ENCODE measurements around the gene CRYBG2.

Gene CRYBG2

GRCh38 chr1:26368006-26368405 is 14.1 kb upstream of the CRYBG2 start:
- DNase-seq, result no peak

- no peak for DNase-seq
Measured at GRCh38 chr1:26367441-26367840, 13.5 kb upstream of the CRYBG2 start.

DNA sequence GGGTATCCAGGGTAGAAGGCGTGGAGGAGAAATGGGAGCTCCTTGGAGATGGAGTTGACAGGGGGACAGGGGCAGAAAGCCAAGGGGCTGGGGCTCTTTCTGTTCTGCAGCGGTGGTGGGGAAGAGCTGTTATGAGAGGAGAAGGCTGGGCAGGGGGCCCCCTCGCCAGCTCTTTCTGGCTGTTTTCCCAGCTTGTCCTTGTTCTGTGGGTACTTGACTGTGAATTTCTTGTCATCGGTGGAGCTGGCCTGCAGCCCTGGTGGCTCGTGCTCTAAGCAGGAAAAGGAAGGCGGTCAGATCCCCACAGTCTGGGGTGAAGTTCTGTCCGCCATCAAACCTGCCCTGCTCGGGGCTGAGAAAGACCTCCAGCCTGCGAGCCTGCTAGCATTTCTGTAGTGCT is 11.0 kb upstream of the CRYBG2 start:
- no peak for DNase-seq

DNA sequence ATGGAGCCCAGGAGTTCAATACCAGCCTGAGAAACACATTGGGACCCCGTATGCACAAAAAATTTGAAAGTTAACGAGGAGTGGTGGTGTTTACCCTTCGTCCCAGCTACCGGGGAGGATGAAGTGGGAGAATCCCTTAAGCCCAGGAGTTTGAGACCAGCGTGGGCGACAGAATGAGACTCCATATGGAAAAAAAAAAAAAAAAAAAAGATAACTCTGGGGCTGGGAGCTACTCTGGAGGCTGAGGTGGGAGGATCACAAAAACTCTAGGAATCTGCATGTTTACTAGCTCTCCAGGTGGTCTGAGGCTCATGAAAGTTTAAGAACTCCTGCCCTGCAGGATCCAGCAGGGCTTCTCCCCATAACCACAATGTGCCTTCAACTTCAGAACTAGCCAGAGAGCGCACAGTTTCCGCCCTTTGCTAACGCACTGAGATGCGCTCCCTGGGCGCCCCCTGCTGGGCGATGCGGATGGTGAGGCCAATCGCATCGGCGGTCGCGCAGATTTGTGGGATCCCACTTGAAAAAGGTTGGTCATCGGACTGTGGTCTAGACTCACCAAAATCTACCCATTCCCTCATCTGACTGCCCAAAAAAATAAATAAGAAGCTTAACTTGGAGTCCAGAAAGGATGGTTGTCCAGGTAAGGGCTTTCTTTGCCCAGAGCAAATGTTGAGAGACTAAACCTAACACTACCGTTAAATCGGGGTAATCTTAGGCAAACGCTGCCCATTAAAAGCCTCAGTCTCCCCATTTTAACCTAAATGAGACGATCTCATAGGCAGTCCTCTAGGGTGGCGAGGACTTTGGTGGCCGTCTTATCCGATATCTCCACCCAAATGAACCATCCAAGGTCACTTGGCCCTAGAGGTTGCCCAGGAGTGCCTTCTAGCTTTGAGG is 9.9 kb upstream of the CRYBG2 start:
- DNase-seq, result peak; percentile 77

DNA sequence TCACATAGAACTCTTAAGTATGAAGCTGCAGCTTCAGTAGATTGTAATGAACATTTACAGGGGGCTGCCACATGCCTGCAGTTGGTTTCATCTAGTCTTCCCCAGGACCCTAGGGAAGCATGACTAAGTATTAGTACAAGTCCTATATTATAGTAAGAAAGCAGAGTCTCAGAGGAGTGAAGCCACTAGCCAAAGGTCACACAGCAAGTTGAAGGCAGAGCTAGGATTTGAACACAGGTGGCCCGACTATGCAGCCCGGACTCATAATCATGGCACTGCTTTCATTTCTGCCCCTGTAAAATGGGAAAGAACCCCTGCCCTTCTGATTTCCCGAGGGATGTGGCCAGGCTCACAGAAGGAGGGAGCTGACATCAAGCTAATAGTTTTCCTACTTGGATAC is 8.4 kb upstream of the CRYBG2 start:
- no peak for DNase-seq

DNA sequence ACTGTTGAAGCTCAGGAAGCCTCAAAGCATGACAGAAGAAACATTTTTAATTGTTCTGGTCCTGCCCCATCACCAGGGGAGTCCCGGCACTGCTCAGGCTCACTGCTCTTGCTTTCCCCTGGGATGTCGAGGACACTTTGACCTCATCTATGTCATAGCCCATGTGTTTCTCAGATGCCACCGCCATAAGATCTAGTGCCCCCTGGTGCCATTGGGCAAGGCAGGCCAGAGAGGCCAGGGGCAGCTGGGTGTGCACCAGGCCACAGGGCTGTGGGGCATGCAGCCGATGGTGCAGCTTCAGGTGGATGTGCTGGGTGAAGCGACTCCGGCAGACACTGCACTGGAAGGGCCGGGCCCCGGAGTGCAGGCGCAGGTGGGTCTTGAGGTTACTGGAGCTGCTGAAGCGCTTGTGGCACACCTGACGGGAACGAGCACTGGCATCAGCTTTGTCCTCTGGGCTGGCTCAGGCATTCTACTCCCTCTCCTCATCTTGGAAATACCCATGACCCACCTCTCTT is 7.7 kb upstream of the CRYBG2 start:
- no peak for DNase-seq

DNA sequence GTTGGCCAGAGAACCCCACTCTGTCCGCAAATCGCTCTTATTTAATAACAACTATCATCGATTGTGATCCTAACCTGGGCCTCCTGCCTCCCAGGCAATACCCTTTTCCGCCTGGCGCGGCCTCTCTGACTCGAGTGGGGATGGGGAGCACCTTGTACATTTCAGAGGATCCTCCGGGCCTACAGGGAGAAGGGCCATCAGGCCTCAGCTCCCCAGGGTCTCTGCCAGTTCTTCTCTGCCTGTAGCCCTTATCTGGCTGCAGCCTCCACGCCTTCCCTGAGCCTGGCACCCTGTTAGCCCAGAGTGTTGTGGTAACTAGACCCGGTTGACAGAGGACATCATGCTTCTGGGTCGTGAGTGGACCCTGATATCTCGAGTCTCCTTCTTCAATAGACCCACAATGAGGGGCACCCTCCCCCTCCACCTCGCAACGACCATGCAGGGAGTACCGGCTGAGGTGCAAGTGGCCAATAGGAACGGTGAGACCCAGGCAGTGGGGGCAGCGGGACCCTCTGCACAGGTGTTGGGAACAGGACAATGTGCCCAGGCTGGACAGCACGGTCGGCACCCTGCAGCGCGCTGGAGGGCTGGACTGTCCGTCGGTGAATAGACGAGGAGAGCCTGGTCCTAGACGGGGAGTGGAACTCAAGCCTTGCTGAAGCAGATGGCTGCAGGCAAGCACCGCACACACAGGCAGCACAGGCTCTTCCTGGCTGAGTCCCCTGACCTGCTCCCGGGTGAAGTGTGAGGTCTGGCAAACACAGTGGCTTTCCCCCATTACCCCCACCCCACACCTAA is 7.1 kb upstream of the CRYBG2 start:
- no peak for DNase-seq

DNA sequence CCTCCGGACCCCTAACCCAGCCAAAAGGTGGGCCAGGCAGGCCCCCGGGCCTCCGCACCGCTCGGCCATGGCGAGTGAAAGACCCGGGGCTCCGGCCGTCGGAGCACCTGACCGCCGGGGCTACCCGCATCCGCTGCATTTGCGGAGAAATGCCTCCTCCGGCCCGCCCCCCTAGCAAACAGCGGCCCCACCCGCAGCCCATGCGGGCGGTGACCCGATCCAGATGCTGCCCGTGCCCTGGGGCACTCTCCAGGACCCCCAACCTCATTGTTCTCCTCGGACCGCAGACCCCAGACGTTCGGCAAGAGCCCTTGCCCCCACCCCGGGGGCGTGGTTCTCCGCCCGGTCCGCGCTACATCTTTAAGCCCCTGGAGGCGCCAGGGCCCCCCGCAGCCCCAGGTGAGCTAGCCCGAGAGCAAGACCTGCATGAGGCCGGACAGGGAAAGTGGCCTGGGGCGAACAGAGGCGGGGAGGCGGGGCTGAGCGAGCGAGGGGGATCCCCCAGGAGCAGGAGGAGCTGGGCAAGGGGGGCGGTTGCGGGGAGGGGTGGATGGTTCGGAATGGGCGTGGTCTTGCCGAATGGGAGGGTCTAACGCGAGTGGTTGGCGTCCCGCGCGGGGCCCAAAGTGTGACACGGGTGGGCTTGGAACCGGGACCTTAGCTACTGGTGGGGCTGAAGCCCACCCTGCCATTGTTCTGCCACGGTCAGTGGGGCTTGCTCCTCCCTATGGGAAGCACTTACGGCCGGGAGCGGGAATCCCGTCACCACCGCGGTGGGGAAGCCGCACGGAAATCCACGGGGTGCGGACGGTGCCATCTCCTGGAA is 6.3 kb upstream of the CRYBG2 start:
- DNase-seq, result peak; percentile 50

- peak; percentile 66 for DNase-seq
Measured at GRCh38 chr1:26358411-26359384, 4.8 kb upstream of the CRYBG2 start.

DNA sequence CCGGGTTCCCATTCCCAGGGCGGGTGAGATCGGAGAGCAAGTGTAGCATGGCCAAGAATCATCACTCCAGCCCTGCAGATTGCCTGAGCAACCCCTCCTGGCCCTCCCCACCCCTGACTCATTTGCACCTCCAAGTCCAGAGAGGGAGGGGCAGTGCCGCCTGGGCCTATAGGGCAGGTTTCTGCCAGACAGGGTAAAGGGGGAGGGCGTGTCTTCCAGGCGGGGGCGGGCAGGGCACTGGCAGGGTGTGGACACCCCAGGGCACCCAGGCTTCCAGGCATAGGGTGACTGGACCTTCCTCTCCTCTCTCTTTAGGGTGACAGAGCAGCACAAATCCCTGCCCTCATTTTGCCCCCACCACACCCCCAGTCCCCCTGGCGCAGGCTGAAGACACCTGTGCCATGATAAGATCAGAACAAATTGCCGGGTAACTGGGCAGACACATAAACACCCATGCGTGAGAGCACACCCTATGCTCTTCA is 3.2 kb upstream of the CRYBG2 start:
- DNase-seq, result no peak

DNA sequence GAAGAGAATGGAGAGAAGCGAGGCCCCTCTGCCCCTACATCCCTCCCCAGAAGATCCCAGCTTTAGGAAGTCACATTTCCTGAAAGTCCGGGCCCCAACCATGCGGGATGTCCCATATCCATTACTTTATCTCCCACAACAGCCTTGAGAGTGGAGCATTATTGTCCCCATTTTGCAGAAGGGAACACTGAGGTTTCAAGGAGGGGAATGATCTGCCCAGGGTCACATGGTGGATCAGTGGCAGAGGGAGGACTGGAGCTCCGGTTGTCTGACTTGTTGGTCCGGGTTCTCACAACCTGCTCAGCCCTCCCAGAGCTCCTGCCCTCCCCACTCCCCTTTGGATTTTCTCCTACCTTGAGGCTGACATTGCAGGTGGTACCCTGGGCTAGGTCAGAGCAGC is 2.2 kb upstream of the CRYBG2 start:
- no peak for DNase-seq

GRCh38 chr1:26354972-26355371 is 1.0 kb upstream of the CRYBG2 start:
- no peak for DNase-seq

GRCh38 chr1:26353210-26353859 is 595 bp downstream of the CRYBG2 start:
- DNase-seq, result no peak

GRCh38 chr1:26352338-26352679 is 1.6 kb downstream of the CRYBG2 start:
- DNase-seq, result no peak

GRCh38 chr1:26351590-26352337 is 2.2 kb downstream of the CRYBG2 start:
- no peak for DNase-seq

DNA sequence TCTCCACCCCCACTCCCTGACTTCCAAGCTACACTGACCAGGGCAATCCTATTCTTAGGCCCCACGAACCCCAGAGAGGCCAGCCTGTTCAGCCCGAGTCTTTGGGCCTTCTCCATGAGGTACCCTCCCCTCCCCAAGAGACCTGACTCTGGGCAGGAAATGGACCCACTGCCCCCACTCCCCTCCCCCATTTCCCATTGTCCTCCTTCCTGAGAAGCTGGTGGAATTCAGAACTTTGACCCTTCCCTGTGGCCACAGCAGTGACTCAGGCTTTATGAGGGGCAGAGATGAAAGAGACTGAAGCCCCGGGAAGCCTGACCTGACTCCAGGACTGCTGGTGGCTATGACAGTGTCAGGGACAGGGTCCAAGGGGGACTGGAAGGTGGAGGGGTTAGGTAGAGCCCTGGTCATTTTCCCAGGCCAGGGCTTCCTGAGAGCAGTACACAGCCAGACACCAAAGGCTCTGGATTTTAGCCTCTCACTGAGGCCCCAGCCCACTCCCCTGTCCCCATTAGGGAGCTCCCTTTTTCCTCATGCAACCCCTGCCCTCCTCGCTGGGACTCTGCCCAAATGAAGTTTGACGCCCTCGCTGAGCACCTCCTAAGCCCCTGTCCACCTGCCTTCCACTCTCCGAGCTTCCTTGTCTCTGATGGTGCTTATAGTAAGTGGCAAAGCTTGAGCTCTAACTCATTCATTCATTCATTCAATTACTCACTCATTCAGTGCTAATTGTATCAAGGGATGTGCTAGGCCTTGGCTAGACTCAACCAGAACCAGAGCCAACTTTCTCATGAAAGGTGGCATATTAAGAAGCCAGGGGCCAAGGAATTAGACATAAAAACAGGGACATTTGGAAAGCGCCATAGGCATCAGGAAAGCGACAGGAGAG is 3.0 kb downstream of the CRYBG2 start:
- DNase-seq, result no peak

- no peak for DNase-seq
Measured at GRCh38 chr1:26350343-26350700, 3.6 kb downstream of the CRYBG2 start.

GRCh38 chr1:26349877-26350244 is 4.1 kb downstream of the CRYBG2 start:
- no peak for DNase-seq

GRCh38 chr1:26349188-26349876 is 4.6 kb downstream of the CRYBG2 start:
- DNase-seq, result no peak

Measured in CD4-positive, alpha-beta T cell treated with Interferon gamma for 1 hour (primary cell).